PC-3 (cell line): ENCODE data around the gene LDHD. TPM values are rescaled to one million over a fixed set of nuclear protein-coding genes. Genes with fewer than 3 reads are reported as not detected.

ENCODE experiments used
- ATAC-seq: fragments of 200-7000 bp; cut with Tn5 transposase; 2 replicates; pipeline ENCODE4 v1.9.1; 2020; ENCODE audit warnings: mild to moderate bottlenecking, moderate library complexity
- BruUV-seq: library from RNA; stranded (reverse); fragments of 400-500 nt; replicated peaks from 2 replicates; lab custom pipeline; 2021; lab: Mats Ljungman, UMichigan
- CTCF ChIA-PET: fragments of 300-600 bp; sonication (Branson Sonifier 250); formaldehyde crosslinking; loops from one replicate; lab custom pipeline; 2022; ENCODE audit warnings: antibody characterized with exemption; lab: Charles Lee
- POLR2A ChIA-PET: fragments of 300-600 bp; sonication (Branson Sonifier 250); formaldehyde crosslinking; loops from one replicate; lab custom pipeline; 2022; ENCODE audit warnings: antibody characterized with exemption; ENCODE audit not compliant: unreplicated experiment; lab: Charles Lee
- DNase-seq: peaks from one replicate; pipeline ENCODE4 v3.0.0-alpha.2; 2015
- H2AFZ ChIP-seq: fragments of 300-600 bp; sonication (generic); 2 replicates; pipeline ENCODE4 v1.6.0; 2016; ENCODE audit warnings: antibody characterized with exemption, low read length
- H3F3A ChIP-seq: fragments of 300-600 bp; sonication (generic); one replicate; pipeline ENCODE4 v1.6.0; 2017; ENCODE audit warnings: antibody characterized with exemption, low read length, control low read depth, mild to moderate bottlenecking; ENCODE audit not compliant: unreplicated experiment
- H3K27ac ChIP-seq: fragments of 300-600 bp; sonication (generic); 2 replicates; pipeline ENCODE4 v1.5.1; 2016; ENCODE audit warnings: mild to moderate bottlenecking, low read length
- H3K27me3 ChIP-seq: fragments of 300-600 bp; sonication (generic); 2 replicates; pipeline ENCODE4 v1.6.1; 2016; ENCODE audit warnings: low read length, mixed read lengths
- H3K36me3 ChIP-seq: fragments of 300-600 bp; sonication (generic); 2 replicates; pipeline ENCODE4 v1.6.1; 2016; ENCODE audit warnings: low read depth, mixed run types, low read length, mixed read lengths
- H3K4me1 ChIP-seq: fragments of 300-600 bp; sonication (generic); 2 replicates; pipeline ENCODE4 v1.5.1; 2016; ENCODE audit warnings: low read length; ENCODE audit not compliant: insufficient read depth
- H3K4me2 ChIP-seq: fragments of 300-600 bp; sonication (generic); 2 replicates; pipeline ENCODE4 v1.6.0; 2016; ENCODE audit warnings: low read length
- H3K4me3 ChIP-seq: fragments of 300-600 bp; sonication (generic); 2 replicates; pipeline ENCODE4 v1.5.1; 2016; ENCODE audit warnings: mild to moderate bottlenecking, low read length, mixed read lengths
- H3K79me2 ChIP-seq: fragments of 300-600 bp; sonication (generic); 2 replicates; pipeline ENCODE4 v1.6.1; 2017; ENCODE audit warnings: low read length, mixed read lengths
- H3K9ac ChIP-seq: fragments of 300-600 bp; sonication (generic); 2 replicates; pipeline ENCODE4 v1.6.0; 2016; ENCODE audit warnings: mild to moderate bottlenecking, low read length
- H3K9me2 ChIP-seq: fragments of 300-600 bp; sonication (generic); replicated peaks from 2 replicates; pipeline ENCODE4 v1.6.1; 2016; ENCODE audit warnings: mixed run types, low read length, mixed read lengths
- H3K9me3 ChIP-seq: fragments of 300-600 bp; sonication (generic); 2 replicates; pipeline ENCODE4 v1.6.1; 2016; ENCODE audit warnings: low read length, mixed read lengths
- H4K20me1 ChIP-seq: fragments of 300-600 bp; sonication (generic); 2 replicates; pipeline ENCODE4 v1.6.1; 2016; ENCODE audit warnings: low read length, mixed read lengths
- CTCF ChIP-seq: fragments of 300-600 bp; sonication (generic); conservative IDR thresholded peaks from 2 replicates; pipeline ENCODE4 v1.5.1; 2017; ENCODE audit warnings: antibody characterized with exemption, low read depth, mild to moderate bottlenecking, low read length
- EZH2 ChIP-seq: fragments of 300-600 bp; sonication (generic); IDR thresholded peaks from one replicate; pipeline ENCODE4 v1.6.1; 2017; ENCODE audit warnings: antibody characterized with exemption, mild to moderate bottlenecking, low read length; ENCODE audit not compliant: unreplicated experiment
- EZH2phosphoT487 ChIP-seq: fragments of 300-600 bp; sonication (generic); IDR thresholded peaks from 2 replicates; pipeline ENCODE4 v1.6.1; 2018; ENCODE audit warnings: mild to moderate bottlenecking, antibody characterized with exemption, low read length, borderline replicate concordance
- intact Hi-C: fragments of 100-400 bp; cut with micrococcal nuclease; formaldehyde crosslinking; loops from 2 replicates; pipeline ENCODE4 v1.9.0; 2023
- total RNA-seq: library from RNA; depleted of rRNA; stranded (reverse); fragments of >200 nt; gene quantifications from 2 replicates; pipeline ENCODE4 v1.2.3, GENCODE V29; 2014

LDHD gene
- total RNA-seq, 1 experiment from 2014 or later = 3.1 TPM

DNA sequence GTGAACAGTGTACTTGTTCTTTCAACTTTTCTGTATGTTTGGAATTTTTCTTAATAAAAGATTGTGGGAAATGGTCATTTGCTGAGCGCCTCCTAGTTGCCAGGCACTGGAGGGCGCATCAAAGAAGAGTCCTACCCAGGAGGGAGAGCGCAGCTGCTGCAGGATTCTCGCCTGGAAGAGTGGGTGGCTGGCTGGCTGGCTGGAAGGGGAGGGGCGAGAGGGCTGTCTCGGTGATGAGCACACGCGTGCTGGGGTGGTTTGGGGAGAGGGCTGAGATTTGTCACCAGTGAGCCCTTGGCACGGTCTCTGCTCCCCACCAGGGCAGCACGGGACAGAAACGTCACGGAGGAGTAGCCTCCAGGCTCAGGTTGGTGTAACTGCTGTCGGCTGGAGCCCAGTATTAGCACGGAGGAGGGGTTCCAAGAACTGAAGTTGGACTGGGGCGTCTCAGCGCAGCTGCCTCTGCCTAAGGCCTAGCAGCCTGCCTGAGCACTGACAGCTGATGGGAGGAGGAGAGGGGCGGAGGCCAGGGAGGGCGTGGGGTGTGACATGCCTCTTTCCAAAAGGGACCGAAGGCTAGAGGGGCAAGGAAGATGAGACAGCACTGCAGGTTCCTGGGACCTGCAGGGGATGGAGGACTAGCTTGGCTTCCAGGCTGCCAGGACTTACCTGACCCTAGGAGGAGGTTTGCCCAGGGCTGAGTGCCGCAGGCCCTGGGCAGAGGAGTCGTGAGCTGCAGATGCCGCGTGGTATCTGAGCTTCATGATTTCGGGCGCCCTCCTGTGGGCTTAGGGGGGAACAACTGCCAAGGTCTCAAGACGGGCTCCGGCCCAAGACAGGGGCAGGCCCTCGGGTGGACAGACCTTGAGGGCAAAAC lies 5.7 kb downstream of the LDHD start:
- Histone ChIP-seq H3K27ac (peak overlapping the region; percentile 97), H3K4me3 (no peak overlapping the region; the same call in 1 of the 2 replicates), H2AFZ (no peak overlapping the region), H3K79me2 (peaks cover 9% of the 10 kb centered on the region; the same call in 1 of the 2 replicates), H3K36me3 (no peaks in the 10 kb centered on the region), H3K9me2 (no peaks in the 10 kb centered on the region), H3K4me2 (peak overlapping the region; percentile 78), H3K9me3 (no peaks in the 10 kb centered on the region), H3F3A (peaks cover 3% of the 10 kb centered on the region), H4K20me1 (no peaks in the 10 kb centered on the region), H3K4me1 (peaks cover 43% of the 10 kb centered on the region), H3K9ac (peak overlapping the region; percentile 81), H3K27me3 (no peaks in the 10 kb centered on the region)
- intact Hi-C loops = loop anchor here (1.0 kb wide), 2 partner anchors 113 to 174 kb away; no protein-coding TSS in a partner anchor
- TF ChIP-seq EZH2phosphoT487 = no peak
- TF ChIP-seq CTCF = peak; percentile 75
- TF ChIP-seq EZH2 = no peak
- no TSS peak for BruUV-seq
- ChIA-PET CTCF (interaction anchor here (0.6 to 4.0 kb wide), 7 partner anchors 46 to 296 kb away, joined by 3 to 44 read pairs (median 5); partner anchors contain the start of genes WDR59 and ZNRF1), POLR2A (no interaction called here)
- ATAC-seq = peak; percentile 49
- DNase-seq = peak; percentile 89

DNA sequence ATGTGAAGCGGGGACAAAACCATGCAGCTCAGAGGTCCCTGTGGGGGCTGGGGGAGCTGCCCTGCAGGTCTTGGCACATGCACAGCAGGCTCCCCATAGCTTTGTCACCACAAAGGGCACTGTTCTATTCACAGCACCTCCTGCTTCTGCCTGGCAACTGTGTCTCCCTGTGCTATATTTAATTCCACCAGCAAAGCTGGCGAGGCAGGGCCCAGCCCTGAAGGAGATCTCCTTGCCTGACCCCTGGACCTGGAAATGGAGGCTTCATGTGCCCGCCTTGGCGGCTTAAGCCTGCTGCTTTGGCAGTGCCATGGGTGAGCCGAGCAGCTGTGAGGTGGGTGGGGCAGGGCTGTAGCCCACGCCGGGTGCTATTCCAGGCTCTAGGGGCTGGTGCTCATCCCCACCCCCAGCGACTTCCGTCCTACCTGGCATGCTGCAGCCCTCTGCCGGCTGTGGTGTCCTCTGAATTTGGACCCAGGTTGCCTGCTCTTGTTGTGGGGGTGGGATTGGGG lies 6.8 kb downstream of the LDHD start:
- Histone ChIP-seq H3K36me3 (no peaks in the 10 kb centered on the region), H2AFZ (no peak overlapping the region), H3K4me2 (peak overlapping the region; percentile 78), H3K9me3 (no peaks in the 10 kb centered on the region), H3K4me3 (peak overlapping the region; percentile 37), H3K79me2 (peaks cover 9% of the 10 kb centered on the region; the same call in 1 of the 2 replicates), H3K9ac (peak overlapping the region; percentile 81), H4K20me1 (no peaks in the 10 kb centered on the region), H3K4me1 (peaks cover 43% of the 10 kb centered on the region), H3K9me2 (no peaks in the 10 kb centered on the region), H3K27me3 (no peaks in the 10 kb centered on the region), H3F3A (peaks cover 3% of the 10 kb centered on the region), H3K27ac (peak overlapping the region; percentile 97)
- TF ChIP-seq EZH2 (no peak), EZH2phosphoT487 (no peak)
- ChIA-PET CTCF (interaction anchor here (4.0 kb wide), 1 partner anchor 111 kb away, joined by 44 read pairs; the partner anchor contains the start of gene ZNRF1), POLR2A (no interaction called here)
- DNase-seq = peak; percentile 41
- no TSS peak for BruUV-seq
- intact Hi-C loops = loop anchor here (2.0 kb wide), 1 partner anchor 45 kb away; no protein-coding TSS in a partner anchor
- peak; percentile 5 for ATAC-seq
